Measurements from ENCODE around the gene DNAJC6. TPM values are rescaled to one million over a fixed set of nuclear protein-coding genes. Genes with fewer than 3 reads are reported as not detected.

The DNAJC6 gene
- polyA plus RNA-seq, 1 of the 3 experiments (the other 2 are of a cell fraction), result 1.9 TPM

DNA sequence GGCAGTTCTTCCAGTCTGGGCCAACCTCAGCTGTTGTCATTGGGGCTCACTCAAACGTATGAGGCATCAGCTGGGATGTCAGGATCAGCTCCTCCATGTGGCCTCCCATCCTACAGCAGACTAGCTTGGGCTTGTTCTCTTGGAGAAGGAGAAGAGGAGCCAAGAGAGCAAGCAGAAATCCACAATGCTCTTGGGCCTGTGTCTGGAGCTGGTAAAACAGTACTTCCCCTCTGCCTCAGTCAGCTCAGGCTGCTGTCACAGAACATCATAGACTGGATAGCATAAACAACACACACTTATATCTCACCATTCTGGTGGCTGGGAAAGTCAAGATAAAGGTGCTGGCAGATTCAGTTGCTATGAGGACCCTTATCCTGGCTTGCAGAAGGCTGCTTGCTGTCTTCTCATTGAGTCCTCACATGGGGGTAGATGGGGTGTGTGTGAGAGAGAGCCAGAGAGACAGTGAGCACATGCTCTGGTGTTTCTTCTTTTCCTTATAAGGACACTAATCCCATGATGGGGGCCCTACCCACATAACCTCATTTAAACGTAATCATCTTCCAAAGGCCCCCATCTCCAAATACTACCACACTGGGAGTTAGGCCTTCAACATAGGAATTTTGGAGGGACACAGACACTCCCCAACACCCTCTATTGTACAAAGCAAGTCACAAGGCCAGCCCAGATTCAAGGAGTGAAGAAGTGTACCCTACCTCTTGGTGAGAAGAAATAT is 16.3 kb upstream of the DNAJC6 start:
- H3K9ac ChIP-seq, result no peak overlapping the region
- H3K4me1 ChIP-seq (ENCODE audit: control insufficient read depth in 1 of 2, insufficient read depth in 2 of 2, low read depth in 1 of 2, low read length in 1 of 2), result no peaks in the 10 kb centered on the region
- H3K9me3 ChIP-seq, result no peaks in the 10 kb centered on the region
- no peak overlapping the region for H3K4me2 ChIP-seq
- no peaks in the 10 kb centered on the region for H4K20me1 ChIP-seq (ENCODE audit: insufficient read depth)
- no peaks in the 10 kb centered on the region for H3F3A ChIP-seq (replicated peaks; ENCODE audit: insufficient read depth)
- no peaks in the 10 kb centered on the region for H3K79me2 ChIP-seq (ENCODE audit: insufficient read depth)
- H3K27ac ChIP-seq (ENCODE audit: low read depth in 2 of 2, low read length in 1 of 2), result no peak overlapping the region
- TF ChIP-seq POLR2AphosphoS5 (IDR thresholded peaks at IDR 0.05; ENCODE audit: low read depth, low read length), result no peak
- no peak for TF ChIP-seq RAD21 (IDR thresholded peaks at IDR 0.05; ENCODE audit: low read length)
- TF ChIP-seq CHD2 (IDR thresholded peaks at IDR 0.05; ENCODE audit: low read length, partially characterized antibody), result no peak
- no peak for TF ChIP-seq ELF1 (IDR thresholded peaks at IDR 0.05)
- TF ChIP-seq, protein P1, sequence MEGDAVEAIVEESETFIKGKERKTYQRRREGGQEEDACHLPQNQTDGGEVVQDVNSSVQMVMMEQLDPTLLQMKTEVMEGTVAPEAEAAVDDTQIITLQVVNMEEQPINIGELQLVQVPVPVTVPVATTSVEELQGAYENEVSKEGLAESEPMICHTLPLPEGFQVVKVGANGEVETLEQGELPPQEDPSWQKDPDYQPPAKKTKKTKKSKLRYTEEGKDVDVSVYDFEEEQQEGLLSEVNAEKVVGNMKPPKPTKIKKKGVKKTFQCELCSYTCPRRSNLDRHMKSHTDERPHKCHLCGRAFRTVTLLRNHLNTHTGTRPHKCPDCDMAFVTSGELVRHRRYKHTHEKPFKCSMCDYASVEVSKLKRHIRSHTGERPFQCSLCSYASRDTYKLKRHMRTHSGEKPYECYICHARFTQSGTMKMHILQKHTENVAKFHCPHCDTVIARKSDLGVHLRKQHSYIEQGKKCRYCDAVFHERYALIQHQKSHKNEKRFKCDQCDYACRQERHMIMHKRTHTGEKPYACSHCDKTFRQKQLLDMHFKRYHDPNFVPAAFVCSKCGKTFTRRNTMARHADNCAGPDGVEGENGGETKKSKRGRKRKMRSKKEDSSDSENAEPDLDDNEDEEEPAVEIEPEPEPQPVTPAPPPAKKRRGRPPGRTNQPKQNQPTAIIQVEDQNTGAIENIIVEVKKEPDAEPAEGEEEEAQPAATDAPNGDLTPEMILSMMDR (IDR thresholded peaks at IDR 0.05), result no peak
- no peak overlapping the region for H2AFZ ChIP-seq (ENCODE audit: low read depth)
- H3K36me3 ChIP-seq (replicated peaks in 1 of 2; ENCODE audit: control insufficient read depth in 1 of 2, insufficient read depth in 2 of 2, low read length in 1 of 2), result no peaks in the 10 kb centered on the region
- 70% methylated on average over 2 of the region's 2 CpGs for WGBS (ENCODE audit: low lambda C conversion rate)
- no peaks in the 10 kb centered on the region for H3K27me3 ChIP-seq (ENCODE audit: insufficient read depth)
- POLR2A ChIA-PET, result no interaction called here
- no peaks in the 10 kb centered on the region for H3K9me2 ChIP-seq
- CTCF ChIA-PET, result no interaction called here
- no peak for DNase-seq
- no peak overlapping the region for H3K4me3 ChIP-seq (ENCODE audit: low read depth in 2 of 2, low read length in 1 of 2)

DNA sequence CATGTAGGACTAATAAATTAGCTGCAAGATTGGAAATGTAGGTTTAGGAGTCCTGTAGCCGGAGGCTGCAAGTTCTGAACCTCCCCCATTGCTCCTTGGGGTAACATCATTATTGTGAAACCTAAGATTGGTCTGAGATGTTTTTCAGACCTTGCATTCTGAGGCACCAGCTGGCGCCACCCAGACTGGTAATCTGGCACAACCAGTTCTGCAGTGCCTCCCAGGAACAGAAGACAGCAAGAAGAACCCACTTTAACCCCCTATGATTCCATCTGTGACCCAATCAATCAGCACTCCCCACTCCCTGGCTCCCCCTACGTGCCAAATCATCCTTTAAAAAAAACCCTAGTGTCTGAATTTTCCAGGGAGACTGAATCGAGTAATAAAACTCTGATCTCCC is 11.6 kb upstream of the DNAJC6 start:
- no peaks in the 10 kb centered on the region for H3K9me3 ChIP-seq
- H4K20me1 ChIP-seq (ENCODE audit: insufficient read depth), result no peaks in the 10 kb centered on the region
- H3K27me3 ChIP-seq (ENCODE audit: insufficient read depth), result no peaks in the 10 kb centered on the region
- DNase-seq, result no peak
- TF ChIP-seq RXRA (IDR thresholded peaks at IDR 0.05; ENCODE audit: borderline replicate concordance, low read depth) (no peak), TAF1 (IDR thresholded peaks at IDR 0.05; ENCODE audit: borderline replicate concordance, low read depth, low read length) (no peak), MXI1 (IDR thresholded peaks at IDR 0.05; ENCODE audit: low read depth, low read length) (no peak), EP300 (IDR thresholded peaks at IDR 0.05; ENCODE audit: borderline replicate concordance in 1 of 2, low read depth in 1 of 2, low read length in 1 of 2) (no peak), RCOR1 (IDR thresholded peaks at IDR 0.05; ENCODE audit: low read length) (no peak), EZH2phosphoT487 (IDR thresholded peaks at IDR 0.05; ENCODE audit: borderline replicate concordance, low read depth) (no peak), CHD2 (IDR thresholded peaks at IDR 0.05; ENCODE audit: low read length, partially characterized antibody) (no peak), RFX5 (IDR thresholded peaks at IDR 0.05; ENCODE audit: low read length) (no peak), FOSL2 (IDR thresholded peaks at IDR 0.05; ENCODE audit: borderline replicate concordance, low read depth) (no peak), FOXM1 (IDR thresholded peaks at IDR 0.05; ENCODE audit: low read depth) (no peak)
- TF ChIP-seq, protein P1 (IDR thresholded peaks at IDR 0.05), result no peak
- TF ChIP-seq, protein P2, sequence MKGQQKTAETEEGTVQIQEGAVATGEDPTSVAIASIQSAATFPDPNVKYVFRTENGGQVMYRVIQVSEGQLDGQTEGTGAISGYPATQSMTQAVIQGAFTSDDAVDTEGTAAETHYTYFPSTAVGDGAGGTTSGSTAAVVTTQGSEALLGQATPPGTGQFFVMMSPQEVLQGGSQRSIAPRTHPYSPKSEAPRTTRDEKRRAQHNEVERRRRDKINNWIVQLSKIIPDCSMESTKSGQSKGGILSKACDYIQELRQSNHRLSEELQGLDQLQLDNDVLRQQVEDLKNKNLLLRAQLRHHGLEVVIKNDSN (IDR thresholded peaks at IDR 0.05; ENCODE audit: borderline replicate concordance, low read depth), result no peak
- TF ChIP-seq, protein P3, sequence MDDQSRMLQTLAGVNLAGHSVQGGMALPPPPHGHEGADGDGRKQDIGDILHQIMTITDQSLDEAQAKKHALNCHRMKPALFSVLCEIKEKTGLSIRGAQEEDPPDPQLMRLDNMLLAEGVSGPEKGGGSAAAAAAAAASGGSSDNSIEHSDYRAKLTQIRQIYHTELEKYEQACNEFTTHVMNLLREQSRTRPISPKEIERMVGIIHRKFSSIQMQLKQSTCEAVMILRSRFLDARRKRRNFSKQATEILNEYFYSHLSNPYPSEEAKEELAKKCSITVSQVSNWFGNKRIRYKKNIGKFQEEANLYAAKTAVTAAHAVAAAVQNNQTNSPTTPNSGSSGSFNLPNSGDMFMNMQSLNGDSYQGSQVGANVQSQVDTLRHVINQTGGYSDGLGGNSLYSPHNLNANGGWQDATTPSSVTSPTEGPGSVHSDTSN (IDR thresholded peaks at IDR 0.05), result no peak
- H3K79me2 ChIP-seq (ENCODE audit: insufficient read depth), result no peaks in the 10 kb centered on the region
- H3F3A ChIP-seq (replicated peaks; ENCODE audit: insufficient read depth), result no peaks in the 10 kb centered on the region
- H3K4me2 ChIP-seq, result no peak overlapping the region
- CTCF ChIA-PET, result interaction anchor here (1.7 kb wide), 1 partner anchor 7 kb away, joined by 4 read pairs; no protein-coding TSS in a partner anchor
- H3K4me3 ChIP-seq (ENCODE audit: low read depth in 2 of 2, low read length in 1 of 2), result no peak overlapping the region
- WGBS (ENCODE audit: low lambda C conversion rate), result 59% methylated on average over 3 of the region's 4 CpGs
- H3K4me1 ChIP-seq (ENCODE audit: control insufficient read depth in 1 of 2, insufficient read depth in 2 of 2, low read depth in 1 of 2, low read length in 1 of 2), result no peaks in the 10 kb centered on the region
- H3K36me3 ChIP-seq (replicated peaks in 1 of 2; ENCODE audit: control insufficient read depth in 1 of 2, insufficient read depth in 2 of 2, low read length in 1 of 2), result no peaks in the 10 kb centered on the region
- H3K27ac ChIP-seq (ENCODE audit: low read depth in 2 of 2, low read length in 1 of 2), result no peak overlapping the region
- no peak overlapping the region for H3K9ac ChIP-seq
- POLR2A ChIA-PET, result no interaction called here
- no peak overlapping the region for H2AFZ ChIP-seq (ENCODE audit: low read depth)
- H3K9me2 ChIP-seq, result no peaks in the 10 kb centered on the region
